GM23338 (cell line): ENCODE results near the gene SYNDIG1. TPM values are rescaled to one million over a fixed set of nuclear protein-coding genes. Genes with fewer than 3 reads are reported as not detected.

ENCODE experiments used
- ATAC-seq: fragments of 200-7000 bp; cut with Tn5 transposase; 3 replicates; pipeline ENCODE4 v1.9.1; 2020
- DNase-seq: peaks from one replicate; pipeline ENCODE4 v3.0.0-alpha.2; 2015; ENCODE audit warnings: low spot score
- H2AFZ ChIP-seq: fragments of 200-600 bp; sonication (generic); 2 replicates; pipeline ENCODE4 v1.8.0; 2016; ENCODE audit warnings: antibody characterized with exemption, mild to moderate bottlenecking, moderate library complexity
- H3F3A ChIP-seq: fragments of 200-600 bp; sonication (generic); replicated peaks from 2 replicates; pipeline ENCODE4 v1.8.0; 2017; ENCODE audit warnings: antibody characterized with exemption, mixed run types, low read depth
- H3K27ac ChIP-seq: fragments of 200-600 bp; sonication (generic); 2 replicates; pipeline ENCODE4 v1.6.1; 2016; ENCODE audit warnings: low read depth
- H3K27me3 ChIP-seq: fragments of 200-600 bp; sonication (generic); 2 replicates; pipeline ENCODE4 v1.8.0; 2016; ENCODE audit warnings: mild to moderate bottlenecking, mixed run types, moderate library complexity; ENCODE audit not compliant: insufficient read depth
- H3K36me3 ChIP-seq: fragments of 200-600 bp; sonication (generic); 2 replicates; pipeline ENCODE4 v1.8.0; 2016; ENCODE audit warnings: mild to moderate bottlenecking; ENCODE audit not compliant: insufficient read depth
- H3K4me1 ChIP-seq: fragments of 200-600 bp; sonication (generic); 2 replicates; pipeline ENCODE4 v1.8.0; 2016; ENCODE audit warnings: mild to moderate bottlenecking, moderate library complexity; ENCODE audit not compliant: insufficient read depth
- H3K4me2 ChIP-seq: fragments of 200-600 bp; sonication (generic); 2 replicates; pipeline ENCODE4 v1.7.1; 2017; ENCODE audit warnings: mixed run types
- H3K4me3 ChIP-seq: fragments of 200-600 bp; sonication (generic); 2 replicates; pipeline ENCODE4 v1.6.1; 2016; ENCODE audit warnings: mixed run types
- H3K79me2 ChIP-seq: fragments of 200-600 bp; sonication (generic); replicated peaks from 2 replicates; pipeline ENCODE4 v1.8.0; 2017; ENCODE audit warnings: mild to moderate bottlenecking; ENCODE audit not compliant: insufficient read depth
- H3K9me2 ChIP-seq: fragments of 200-600 bp; sonication (generic); 2 replicates; pipeline ENCODE4 v1.8.0; 2017; ENCODE audit not compliant: insufficient read depth
- H4K20me1 ChIP-seq: fragments of 200-600 bp; sonication (generic); replicated peaks from 2 replicates; pipeline ENCODE4 v1.8.0; 2017; ENCODE audit warnings: mild to moderate bottlenecking; ENCODE audit not compliant: insufficient read depth
- H3K27ac Mint-ChIP-seq: 2 replicates; pipeline ENCODE4 v1.8.0; 2020; ENCODE audit warnings: inconsistent platforms, mild to moderate bottlenecking, moderate library complexity, mixed read lengths
- H3K27me3 Mint-ChIP-seq: 3 replicates; pipeline ENCODE4 v1.8.0; 2022; ENCODE audit warnings: low read depth, mild to moderate bottlenecking, moderate library complexity, mixed read lengths, inconsistent platforms; ENCODE audit not compliant: insufficient read depth, poor library complexity
- H3K36me3 Mint-ChIP-seq: 3 replicates; pipeline ENCODE4 v1.8.0; 2021; ENCODE audit warnings: low read depth, mild to moderate bottlenecking, inconsistent platforms, moderate library complexity, mixed read lengths
- H3K4me1 Mint-ChIP-seq: 3 replicates; pipeline ENCODE4 v1.8.0; 2020; ENCODE audit warnings: mild to moderate bottlenecking, inconsistent platforms, mixed read lengths
- H3K4me3 Mint-ChIP-seq: 3 replicates; pipeline ENCODE4 v1.8.0; 2021; ENCODE audit warnings: moderate library complexity, mild to moderate bottlenecking, inconsistent platforms, mixed read lengths
- H3K9me3 Mint-ChIP-seq: 3 replicates; pipeline ENCODE4 v1.8.0; 2020; ENCODE audit warnings: moderate library complexity, mild to moderate bottlenecking, inconsistent platforms, mixed read lengths
- CTCF ChIP-seq, 2 experiments: fragments of 200-600 bp in 1 of 2; sonication (generic) in 1 of 2; conservative IDR thresholded peaks; 2 replicates each; pipeline versions ENCODE4 v1.5.1 to v1.6.1; 2016 to 2017; ENCODE audit warnings: antibody characterized with exemption in 2 of 2, low read depth in 2 of 2, mild to moderate bottlenecking in 2 of 2, moderate library complexity in 1 of 2
- ETS1 ChIP-seq: IDR thresholded peaks from 2 replicates; pipeline ENCODE4 v1.6.1; 2016; ENCODE audit warnings: antibody characterized with exemption
- JUNB ChIP-seq: IDR thresholded peaks from one replicate; pipeline ENCODE4 v1.6.1; 2016; ENCODE audit warnings: antibody characterized with exemption; ENCODE audit not compliant: unreplicated experiment
- ZNF462 ChIP-seq: fragments of 250-450 bp; sonication (Bioruptor Pico); IDR thresholded peaks from 2 replicates; pipeline ENCODE4 v1.5.0; 2020; ENCODE audit warnings: mild to moderate bottlenecking, moderate library complexity
- polyA plus RNA-seq: library from polyadenylated mRNA; unstranded; fragments of >200 nt; fragmentation: Nextera tagmentation; extraction: Ambion mirVana; gene quantifications from 2 replicates; pipeline ENCODE4 v1.2.1, GENCODE V29; 2016
- total RNA-seq: library from RNA; depleted of rRNA; stranded (reverse); fragments of >200 nt; shearing (Covaris generic); gene quantifications from 2 replicates; pipeline ENCODE4 v1.2.3, GENCODE V29; 2014

The SYNDIG1 gene
- total and polyA plus RNA-seq, 2 experiments from 2014 or later: 2.8 to 4.8 TPM

GRCh38 chr20:24444526-24445190, 24.8 kb upstream of the SYNDIG1 start (continued):
- TF ChIP-seq ZNF462 (CRISPR knock-in tag) (0 out of 2 replicates have a peak, but pooled peaks have one; percentile 11), ETS1 (no peak)

- no peaks in the 10 kb centered on the region for H4K20me1 ChIP-seq
- DNase-seq (peak; percentile 44), ATAC-seq (no peak)
- H3K4me2 ChIP-seq: peak overlapping the region; percentile 11; the same call in 1 of the 2 replicates
- H3K9me3 Mint-ChIP-seq: no peaks in the 10 kb centered on the region
- H2AFZ ChIP-seq: no peak overlapping the region
- H3K27ac Mint-ChIP-seq: no peak overlapping the region
- no peak overlapping the region for H3K27ac ChIP-seq
- H3K36me3 ChIP-seq: no peaks in the 10 kb centered on the region
- H3K36me3 Mint-ChIP-seq: no peaks in the 10 kb centered on the region
- 0 out of 2 replicates have a peak, but pooled peaks cover 4% of the 10 kb centered on the region for H3F3A ChIP-seq
- TF ChIP-seq CTCF (conservative IDR thresholded peaks at IDR 0.05; ENCODE audit: low read depth in 2 of 2): 0 out of 4 replicates have a peak, but pooled peaks of 1 of the 2 experiments have one; percentile 5
- no peak for TF ChIP-seq JUNB
- peaks cover 7% of the 10 kb centered on the region for H3K27me3 Mint-ChIP-seq
- H3K4me1 Mint-ChIP-seq: peaks cover 48% of the 10 kb centered on the region
- peaks cover 40% of the 10 kb centered on the region for H3K4me1 ChIP-seq
- no peaks in the 10 kb centered on the region for H3K27me3 ChIP-seq
- H3K79me2 ChIP-seq: no peaks in the 10 kb centered on the region
- no peak overlapping the region for H3K4me3 ChIP-seq
- H3K9me2 ChIP-seq: peaks cover 4% of the 10 kb centered on the region; the same call in 1 of the 2 replicates
- H3K4me3 Mint-ChIP-seq: no peak overlapping the region; the same call in 2 of the 3 replicates
These were observed 23.8 kb upstream of the SYNDIG1 start for GRCh38 chr20:24445510-24446170.
